ENCODE data around the gene CCDC81. TPM values are rescaled to one million over a fixed set of nuclear protein-coding genes. Genes with fewer than 3 reads are reported as not detected.
"Not testable (repeated sequence)": the region's sequence is repeated elsewhere in the genome, so short reads cannot be mapped to it uniquely, and the experiment has no call there.

CCDC81 gene
- total RNA-seq, 1 donor from 2014 or later: 0.53 TPM

GRCh38 chr11:86431258-86431657 is 56.6 kb downstream of the CCDC81 start:
- H3K27me3 ChIP-seq (ENCODE audit: control insufficient read depth, insufficient read depth, low read length): no peaks in the 10 kb centered on the region
- FAIRE-seq (no peak), DNase-seq (ENCODE audit: low read depth) (no peak)
- TF ChIP-seq CTCF (IDR thresholded peaks at IDR 0.05; ENCODE audit: insufficient read depth, low read length, severe bottlenecking): no peak
- H3K4me3 ChIP-seq (ENCODE audit: low read depth, low read length): no peak overlapping the region
- H3K36me3 ChIP-seq (ENCODE audit: control insufficient read depth, insufficient read depth, low read length): no peaks in the 10 kb centered on the region

DNA sequence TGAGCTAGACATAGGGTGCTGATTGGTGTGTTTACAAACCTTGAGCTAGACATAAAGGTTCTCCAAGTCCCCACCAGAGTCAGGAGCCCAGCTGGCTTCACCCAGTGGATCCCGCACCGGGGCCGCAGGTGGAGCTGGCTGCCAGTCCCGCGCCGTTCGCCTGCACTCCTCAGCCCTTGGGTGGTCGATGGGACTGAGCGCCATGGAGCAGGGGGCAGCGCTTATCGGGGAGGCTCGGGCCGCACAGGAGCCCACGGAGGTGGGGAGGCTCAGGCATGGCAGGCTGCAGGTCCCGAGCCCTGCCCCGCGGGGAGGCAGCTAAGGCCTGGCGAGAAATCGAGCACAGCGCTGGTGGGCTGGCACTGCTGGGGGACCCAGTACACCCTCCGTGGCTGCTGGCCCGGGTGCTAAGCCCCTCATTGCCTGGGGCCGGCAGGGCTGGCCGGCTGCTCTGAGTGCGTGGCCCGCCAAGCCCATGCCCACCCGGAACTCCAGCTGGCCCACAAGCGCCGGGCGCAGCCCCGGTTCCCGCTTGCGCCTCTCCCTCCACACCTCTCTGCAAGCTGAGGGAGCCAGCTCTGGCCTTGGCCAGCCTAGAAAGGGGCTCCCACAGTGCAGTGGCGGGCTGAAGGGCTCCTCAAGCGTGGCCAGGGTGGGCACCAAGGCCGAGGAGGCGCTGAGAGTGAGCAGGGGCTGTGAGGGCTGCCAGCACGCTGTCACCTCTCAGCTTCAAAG is 58.8 kb downstream of the CCDC81 start:
- FAIRE-seq; H3K27me3 ChIP-seq (ENCODE audit: control insufficient read depth, insufficient read depth, low read length); H3K36me3 ChIP-seq (ENCODE audit: control insufficient read depth, insufficient read depth, low read length); DNase-seq (ENCODE audit: low read depth); H3K4me3 ChIP-seq (ENCODE audit: low read depth, low read length): not testable (repeated sequence)

DNA sequence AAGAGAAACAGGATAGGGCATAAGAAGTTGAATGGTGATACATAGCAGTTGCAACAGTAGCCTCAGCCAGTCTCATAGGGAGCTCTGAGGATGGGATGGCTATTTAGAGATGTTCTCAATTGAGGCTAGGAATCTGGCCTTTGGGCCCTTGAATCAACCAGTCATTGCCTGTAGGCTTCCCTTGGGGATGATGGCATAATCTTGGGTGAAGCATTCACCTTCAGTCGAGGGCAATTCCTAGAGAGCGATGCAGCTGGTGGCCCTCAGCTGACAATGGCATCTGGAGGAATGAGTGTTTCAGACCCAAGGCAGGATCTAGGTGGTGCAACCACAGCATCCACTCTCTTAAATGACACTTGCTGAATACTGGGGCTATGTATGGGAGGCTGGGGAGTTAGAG is 61.0 kb downstream of the CCDC81 start:
- H3K4me3 ChIP-seq (ENCODE audit: low read depth, low read length): no peak overlapping the region
- TF ChIP-seq CTCF (IDR thresholded peaks at IDR 0.05; ENCODE audit: insufficient read depth, low read length, severe bottlenecking): no peak
- no peak for FAIRE-seq
- H3K36me3 ChIP-seq (ENCODE audit: control insufficient read depth, insufficient read depth, low read length): no peaks in the 10 kb centered on the region
- DNase-seq (ENCODE audit: low read depth): no peak
- no peaks in the 10 kb centered on the region for H3K27me3 ChIP-seq (ENCODE audit: control insufficient read depth, insufficient read depth, low read length)

DNA sequence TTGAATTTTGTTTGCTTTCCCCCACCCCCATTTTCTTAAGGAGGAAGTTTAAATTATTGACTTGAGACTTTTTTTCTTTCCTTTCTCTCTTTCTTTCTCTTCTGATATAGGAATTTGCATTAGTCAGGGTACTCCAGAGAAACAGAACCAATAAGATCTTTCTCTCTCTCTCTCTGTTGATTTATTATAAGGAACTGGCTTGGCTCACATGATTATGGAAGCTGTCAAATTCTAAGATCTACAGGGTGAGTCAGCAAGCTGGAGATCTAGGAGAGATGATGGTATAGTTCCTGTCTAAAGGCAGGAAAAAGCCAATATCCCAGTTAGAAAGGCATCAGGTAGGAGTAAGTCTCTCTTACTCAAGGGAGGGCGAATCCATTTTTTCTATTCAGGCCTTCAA is 64.0 kb downstream of the CCDC81 start:
- H3K4me3 ChIP-seq (ENCODE audit: low read depth, low read length): no peak overlapping the region
- no peaks in the 10 kb centered on the region for H3K27me3 ChIP-seq (ENCODE audit: control insufficient read depth, insufficient read depth, low read length)
- TF ChIP-seq CTCF (IDR thresholded peaks at IDR 0.05; ENCODE audit: insufficient read depth, low read length, severe bottlenecking): no peak
- H3K36me3 ChIP-seq (ENCODE audit: control insufficient read depth, insufficient read depth, low read length): no peaks in the 10 kb centered on the region
- FAIRE-seq: no peak
- DNase-seq (ENCODE audit: low read depth): peak; percentile 56

DNA sequence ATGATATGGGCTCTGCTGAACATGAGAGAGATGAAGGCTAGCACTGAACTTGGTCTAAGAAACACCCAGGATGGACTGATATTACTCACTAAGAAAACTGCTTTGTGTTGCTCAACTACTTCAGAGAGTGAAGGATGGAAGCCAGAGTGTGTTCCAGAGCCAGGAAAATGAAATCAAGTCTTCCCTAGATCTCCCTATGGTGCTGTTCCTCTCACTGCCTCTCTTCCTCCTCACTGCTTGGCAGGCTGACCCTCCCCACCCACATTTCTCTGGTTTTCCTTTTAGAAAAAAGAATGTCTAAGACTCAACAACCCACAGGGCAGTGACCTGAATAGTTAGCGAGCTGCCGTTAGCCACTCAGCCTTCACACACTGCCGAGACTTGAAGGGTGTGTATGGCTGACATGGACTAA is 65.6 kb downstream of the CCDC81 start:
- FAIRE-seq (no peak), DNase-seq (ENCODE audit: low read depth) (no peak)
- Histone ChIP-seq H3K27me3 (ENCODE audit: control insufficient read depth, insufficient read depth, low read length) (no peaks in the 10 kb centered on the region), H3K4me3 (ENCODE audit: low read depth, low read length) (no peak overlapping the region), H3K36me3 (ENCODE audit: control insufficient read depth, insufficient read depth, low read length) (no peaks in the 10 kb centered on the region)
- no peak for TF ChIP-seq CTCF (IDR thresholded peaks at IDR 0.05; ENCODE audit: insufficient read depth, low read length, severe bottlenecking)

DNA sequence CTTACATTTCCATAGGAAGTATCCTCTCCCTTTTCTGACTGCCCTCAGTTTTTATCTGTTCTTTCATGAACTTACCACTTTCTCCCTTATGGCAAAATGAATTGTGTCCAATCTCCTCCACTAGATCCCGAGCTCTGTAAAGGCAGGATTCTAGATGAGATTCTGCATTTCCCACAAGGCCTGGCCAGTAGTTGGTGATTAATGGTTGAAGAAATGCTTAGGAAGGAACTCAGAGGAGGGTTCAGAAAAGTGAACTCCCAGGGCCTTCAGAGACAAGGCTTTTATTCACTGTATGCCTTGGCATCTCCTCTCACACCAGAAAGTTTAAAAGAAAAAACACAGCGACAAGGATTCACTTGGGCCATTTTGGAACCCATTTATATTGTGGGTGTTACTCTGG is 66.2 kb downstream of the CCDC81 start:
- TF ChIP-seq CTCF (IDR thresholded peaks at IDR 0.05; ENCODE audit: insufficient read depth, low read length, severe bottlenecking): no peak
- DNase-seq (ENCODE audit: low read depth) (no peak), FAIRE-seq (no peak)
- H3K36me3 ChIP-seq (ENCODE audit: control insufficient read depth, insufficient read depth, low read length): no peaks in the 10 kb centered on the region
- H3K27me3 ChIP-seq (ENCODE audit: control insufficient read depth, insufficient read depth, low read length): no peaks in the 10 kb centered on the region
- H3K4me3 ChIP-seq (ENCODE audit: low read depth, low read length): no peak overlapping the region
